D341Med (cell line): Measurements from ENCODE around the gene ANKRD42.

ENCODE experiments used
- DNase-seq: peaks from one replicate; pipeline ENCODE4 v3.0.0; 2012; ENCODE audit warnings: low spot score

ANKRD42 gene

GRCh38 chr11:83287631-83288030 lies 94.1 kb downstream of the ANKRD42 start:
- no peak for DNase-seq

- peak; percentile 56 for DNase-seq
These were observed 99.4 kb downstream of the ANKRD42 start for GRCh38 chr11:83292709-83293456.

GRCh38 chr11:83293457-83293774 lies 99.9 kb downstream of the ANKRD42 start:
- no peak for DNase-seq

- DNase-seq, result no peak
These were observed 100.7 kb downstream of the ANKRD42 start for GRCh38 chr11:83294208-83294607.
